ENCODE results near the gene CFAP53.
A peak's percentile ranks its signal among the peaks of the same experiment; 100 is the strongest.
"Not testable (repeated sequence)": the region's sequence is repeated elsewhere in the genome, so short reads cannot be mapped to it uniquely, and the experiment has no call there.

The CFAP53 gene

DNA sequence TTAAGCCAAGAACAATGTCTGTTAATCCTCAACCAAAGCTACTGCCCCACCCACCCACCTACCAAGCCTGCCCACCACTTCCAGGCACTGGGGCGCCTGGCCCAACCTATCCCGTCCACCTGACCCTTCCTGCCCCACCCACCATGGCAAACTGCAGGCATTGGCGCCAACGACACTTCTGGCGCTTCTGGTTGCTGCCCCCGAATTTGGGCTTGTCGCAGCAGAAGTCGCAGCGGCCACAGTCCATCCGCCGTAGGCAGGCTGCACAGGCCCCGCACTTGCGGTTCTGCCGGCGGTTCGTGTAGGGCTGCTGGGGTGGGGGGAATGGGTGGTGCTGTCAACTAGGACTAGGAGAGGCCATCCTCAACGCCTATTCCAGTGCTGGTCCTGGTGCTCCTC is 7.7 kb upstream of the CFAP53 start:
- DNase-seq: no peak

DNA sequence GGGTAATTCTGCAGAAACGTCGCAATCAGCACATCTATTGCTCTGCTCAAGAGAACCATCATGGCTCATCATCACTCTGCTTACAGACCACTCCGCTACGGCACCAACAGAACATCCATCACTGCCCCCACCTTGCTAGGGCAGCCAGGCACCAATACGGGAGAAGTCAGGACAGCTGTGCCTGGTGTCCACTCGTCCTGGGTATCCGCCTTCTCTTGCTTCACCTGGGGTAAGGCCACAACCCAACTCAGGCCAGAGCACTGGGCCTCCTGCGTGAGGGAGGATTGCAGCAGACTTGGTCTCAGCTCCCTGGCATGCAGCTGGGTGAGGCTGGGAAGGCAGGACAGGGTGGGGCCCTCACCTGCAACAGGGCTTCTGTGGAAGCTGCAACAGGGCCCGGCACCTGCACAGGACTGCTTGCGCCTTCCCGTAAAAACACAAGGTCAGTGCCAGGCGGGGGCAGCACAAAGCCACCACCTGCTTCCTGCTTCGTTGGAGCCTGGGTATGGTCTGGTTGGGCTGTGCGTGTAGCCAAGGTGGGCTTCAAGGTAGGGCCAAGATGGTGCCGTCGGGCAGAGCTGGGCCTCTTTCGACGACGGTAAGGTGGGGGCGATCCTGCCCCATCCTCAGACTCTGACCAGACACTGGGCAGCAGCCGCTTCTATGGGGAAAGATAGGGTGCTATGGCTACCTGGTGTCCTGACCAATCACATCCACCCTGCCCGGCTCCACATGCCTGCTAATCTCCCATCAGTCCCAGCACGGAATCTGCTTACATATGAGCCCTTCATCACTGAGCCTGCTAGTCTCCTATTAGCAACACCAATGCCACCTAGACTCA is 7.1 kb upstream of the CFAP53 start:
- DNase-seq: no peak

DNA sequence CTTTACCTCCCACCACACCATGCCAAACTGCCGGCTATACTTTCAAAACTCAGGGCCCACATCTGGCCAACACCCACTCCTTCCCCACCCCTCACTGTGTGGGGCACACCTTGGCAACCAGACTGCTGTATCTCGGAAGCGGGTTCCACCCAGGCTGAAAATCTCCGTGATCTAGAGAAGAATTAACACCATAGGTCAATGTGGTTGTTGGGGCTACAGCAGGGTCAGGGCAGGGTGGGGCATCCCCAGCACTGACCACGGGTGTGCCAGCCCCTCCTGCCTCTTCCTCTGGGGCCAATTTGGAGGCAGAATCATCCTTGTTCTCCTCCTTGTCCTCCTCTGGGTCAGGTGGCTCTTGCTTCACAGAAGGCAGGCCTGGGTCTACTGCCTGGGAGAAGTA is 6.3 kb upstream of the CFAP53 start:
- no peak for DNase-seq

DNA sequence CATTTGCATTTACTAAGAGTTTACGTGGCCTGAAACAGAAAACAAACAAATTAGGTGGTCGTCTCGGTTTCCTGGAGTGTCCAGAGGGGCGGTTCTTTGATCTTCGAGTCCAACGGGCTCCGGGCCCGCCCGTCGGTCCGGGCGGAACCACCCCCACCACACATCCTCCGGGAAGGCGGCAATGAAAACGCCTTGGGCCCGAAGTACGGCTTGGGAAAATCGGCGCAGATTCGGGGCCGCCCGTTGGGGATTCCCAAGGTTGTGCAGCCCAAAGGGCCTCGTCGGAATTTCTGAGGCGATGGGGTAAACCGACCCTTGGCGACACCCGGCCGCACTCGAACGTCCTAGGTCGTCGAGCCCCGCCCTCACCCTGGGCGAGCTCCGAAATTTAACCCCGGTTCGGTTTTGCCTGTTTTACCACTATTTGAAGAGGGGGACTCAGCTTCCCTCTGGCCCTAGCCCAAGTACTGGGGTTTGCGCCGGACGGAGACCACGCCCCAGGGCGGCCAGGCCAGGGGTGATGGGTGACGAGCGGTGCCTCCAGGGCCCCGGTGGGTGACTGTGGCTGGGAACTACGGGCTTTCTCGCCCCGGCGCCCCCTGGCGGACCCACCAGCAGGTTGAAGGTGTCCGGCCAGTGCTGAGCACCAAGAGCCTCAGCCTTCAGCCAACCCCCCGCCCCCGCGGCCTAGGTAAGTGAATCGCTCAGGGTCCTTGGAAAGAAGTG is 1.9 kb upstream of the CFAP53 start:
- peak in 39 of 58 donors; percentile 6 to 66 (median 30) for DNase-seq

DNA sequence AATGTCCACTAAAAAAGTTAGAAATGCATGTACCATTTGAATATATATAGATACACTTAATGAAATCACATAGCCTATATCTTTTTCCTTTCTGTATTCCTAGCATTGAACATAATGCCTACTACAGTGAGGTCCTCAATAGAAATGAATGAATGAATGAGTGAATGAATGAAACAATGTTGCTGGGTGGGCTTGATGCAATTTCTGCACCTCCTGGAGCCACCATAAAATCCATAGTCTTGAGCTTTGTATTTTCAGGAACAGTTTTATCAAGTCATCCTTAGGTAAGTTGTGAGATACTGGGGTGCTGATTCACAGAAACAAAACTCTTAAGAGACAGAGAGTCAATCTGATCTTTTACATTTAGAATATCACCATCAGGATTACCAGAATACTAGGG is 3.3 kb downstream of the CFAP53 start:
- no peak for DNase-seq

DNA sequence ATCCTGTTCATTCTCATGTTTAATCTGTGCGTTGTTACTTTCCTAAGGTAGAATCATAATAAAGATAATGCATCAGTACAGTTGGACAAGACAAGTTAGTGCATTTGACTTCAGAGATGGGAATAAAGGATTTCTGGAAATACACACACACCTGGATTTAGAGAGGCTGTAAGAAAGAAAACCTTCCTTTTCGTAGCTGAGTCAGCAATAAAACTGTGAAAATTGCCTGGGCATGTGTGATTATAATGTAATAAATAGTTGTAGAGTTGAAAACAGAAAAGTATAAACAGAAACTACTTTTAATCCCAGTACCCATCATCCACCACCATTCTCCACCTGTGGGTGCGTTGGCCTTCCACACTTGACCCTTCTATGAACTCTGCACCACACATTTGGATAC is 15.4 kb downstream of the CFAP53 start:
- DNase-seq: no peak

DNA sequence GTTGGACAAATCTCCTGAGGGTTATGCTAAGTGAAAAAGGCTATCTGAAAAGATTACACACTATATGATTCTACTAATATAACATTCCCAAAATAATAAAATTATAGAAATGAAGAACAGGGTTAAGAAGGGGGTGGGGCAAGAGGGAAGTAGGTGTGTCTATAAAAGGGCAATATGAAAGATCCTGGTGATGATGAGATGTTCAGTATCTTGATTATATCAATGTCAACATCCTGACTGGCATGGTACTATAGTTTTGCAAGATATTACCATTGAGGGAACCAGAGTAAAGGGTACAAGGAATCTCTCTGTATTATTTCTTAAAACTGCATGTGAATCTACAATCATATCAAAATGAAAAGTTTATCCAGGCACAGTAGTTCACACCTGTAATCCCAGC is 16.7 kb downstream of the CFAP53 start:
- DNase-seq: no peak

DNA sequence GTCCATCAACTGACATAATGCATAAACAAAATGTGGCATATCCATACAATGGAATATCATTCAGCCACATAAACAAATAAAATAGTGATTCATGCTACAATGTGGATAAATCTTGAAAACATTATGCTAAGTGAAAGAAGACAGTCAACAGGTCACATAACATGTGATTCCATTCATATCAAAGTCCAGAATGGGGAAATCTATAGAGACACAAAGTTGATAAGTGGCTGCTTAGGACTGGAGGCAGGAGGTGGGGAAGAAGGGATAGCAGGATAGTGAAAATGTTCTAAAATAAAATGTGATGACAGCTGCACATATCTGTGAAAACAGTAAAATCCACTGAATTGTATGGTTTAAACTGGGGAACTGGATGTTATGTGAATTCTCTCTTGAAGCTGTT is 18.7 kb downstream of the CFAP53 start:
- DNase-seq: no peak

DNA sequence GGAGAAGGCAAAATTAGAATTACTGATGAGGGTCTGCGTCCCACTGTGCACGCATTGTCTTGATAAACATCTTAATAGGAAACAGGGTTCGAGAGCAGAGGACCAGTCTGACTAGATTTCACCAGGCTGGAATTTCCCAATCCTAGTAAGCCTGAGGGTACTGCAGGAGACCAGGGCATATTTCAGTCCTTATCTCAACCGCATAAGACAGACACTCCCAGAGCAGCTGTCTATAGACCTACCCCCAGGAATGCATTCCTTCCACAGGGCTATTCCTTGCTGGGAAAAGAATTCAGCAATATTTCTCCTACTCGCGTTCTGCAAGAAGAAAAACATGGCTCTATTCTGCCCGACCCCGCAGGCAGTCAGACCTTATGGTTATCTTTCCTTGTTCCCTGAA is 24.5 kb downstream of the CFAP53 start:
- DNase-seq: not testable (repeated sequence)

DNA sequence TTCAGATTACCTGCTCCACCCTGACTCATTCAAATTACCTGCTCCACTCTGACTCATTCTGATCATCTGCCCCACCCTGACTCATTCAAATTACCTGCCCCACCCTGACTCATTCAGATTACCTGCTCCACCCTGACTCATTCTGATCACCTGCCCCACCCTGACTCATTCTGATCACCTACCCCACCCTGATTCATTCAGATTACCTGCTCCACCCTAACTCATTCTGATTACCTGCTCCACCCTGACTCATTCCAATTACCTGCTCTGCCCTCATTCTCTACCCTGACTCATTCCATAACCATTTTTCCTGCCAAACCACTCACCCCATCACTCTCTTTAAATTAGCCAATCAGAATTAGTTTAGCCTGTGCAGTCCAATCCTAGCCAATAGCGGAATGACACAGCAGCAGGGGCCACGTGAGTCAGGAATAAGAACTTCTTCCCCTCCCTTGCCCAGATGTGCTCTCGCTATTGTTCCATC is 26.2 kb downstream of the CFAP53 start:
- no peak for DNase-seq

DNA sequence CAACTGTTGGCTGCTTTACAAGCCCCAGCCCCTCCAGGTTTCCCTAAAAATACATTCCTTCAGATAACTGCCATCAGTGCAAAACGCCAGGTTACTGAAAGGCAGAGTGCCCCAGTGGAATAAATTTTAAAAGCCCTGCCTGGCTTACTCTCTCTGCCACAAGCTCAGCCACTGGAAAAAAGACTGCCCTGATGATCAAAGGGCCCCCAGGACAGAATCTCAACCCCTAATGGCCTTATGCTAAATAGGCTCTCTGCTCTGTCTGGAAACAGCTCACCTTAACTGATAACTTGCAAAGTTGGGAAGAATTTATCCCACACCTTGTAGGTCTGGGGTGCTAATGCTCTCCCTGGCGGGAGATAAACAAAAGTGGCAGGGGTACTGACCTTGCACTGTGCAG is 33.9 kb downstream of the CFAP53 start:
- DNase-seq: no peak

DNA sequence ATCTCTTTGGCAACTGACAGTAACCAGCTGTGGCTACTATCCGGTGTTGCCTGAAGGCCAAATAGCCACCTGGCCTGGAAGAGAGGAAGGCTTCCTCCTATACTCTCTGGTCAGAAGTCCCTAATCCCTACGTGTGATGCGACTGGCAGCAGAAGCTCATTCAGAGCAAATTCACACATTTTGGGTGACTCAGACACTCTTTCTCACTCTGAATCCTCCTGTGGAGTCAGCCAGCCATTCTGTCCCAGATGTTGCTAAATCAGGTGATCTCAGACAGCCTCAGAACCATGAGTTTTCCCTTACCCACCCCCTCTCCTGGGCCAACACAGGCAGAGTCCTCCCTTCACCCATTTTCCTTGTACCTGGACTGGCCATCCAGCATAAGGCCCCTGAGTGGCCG is 34.7 kb downstream of the CFAP53 start:
- DNase-seq: no peak

DNA sequence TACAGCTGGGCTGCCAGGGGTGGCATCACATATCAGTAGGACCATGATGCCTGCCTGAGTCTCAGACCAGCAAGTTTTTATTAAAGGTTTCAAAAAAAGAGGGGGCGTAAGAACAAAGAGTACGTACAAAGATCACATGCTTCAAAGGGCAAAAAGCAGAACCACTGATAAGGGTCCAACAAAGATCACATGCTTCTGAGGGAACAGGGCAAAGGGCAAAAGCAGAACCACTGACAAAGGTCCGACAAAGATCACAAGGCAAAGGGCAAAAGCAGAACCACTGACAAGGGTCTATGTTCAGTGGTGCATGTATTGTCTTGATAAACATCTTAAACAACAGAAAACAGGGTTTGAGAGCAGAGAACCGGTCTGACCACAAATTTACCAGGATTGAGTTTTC is 46.0 kb downstream of the CFAP53 start:
- DNase-seq: not testable (repeated sequence)

DNA sequence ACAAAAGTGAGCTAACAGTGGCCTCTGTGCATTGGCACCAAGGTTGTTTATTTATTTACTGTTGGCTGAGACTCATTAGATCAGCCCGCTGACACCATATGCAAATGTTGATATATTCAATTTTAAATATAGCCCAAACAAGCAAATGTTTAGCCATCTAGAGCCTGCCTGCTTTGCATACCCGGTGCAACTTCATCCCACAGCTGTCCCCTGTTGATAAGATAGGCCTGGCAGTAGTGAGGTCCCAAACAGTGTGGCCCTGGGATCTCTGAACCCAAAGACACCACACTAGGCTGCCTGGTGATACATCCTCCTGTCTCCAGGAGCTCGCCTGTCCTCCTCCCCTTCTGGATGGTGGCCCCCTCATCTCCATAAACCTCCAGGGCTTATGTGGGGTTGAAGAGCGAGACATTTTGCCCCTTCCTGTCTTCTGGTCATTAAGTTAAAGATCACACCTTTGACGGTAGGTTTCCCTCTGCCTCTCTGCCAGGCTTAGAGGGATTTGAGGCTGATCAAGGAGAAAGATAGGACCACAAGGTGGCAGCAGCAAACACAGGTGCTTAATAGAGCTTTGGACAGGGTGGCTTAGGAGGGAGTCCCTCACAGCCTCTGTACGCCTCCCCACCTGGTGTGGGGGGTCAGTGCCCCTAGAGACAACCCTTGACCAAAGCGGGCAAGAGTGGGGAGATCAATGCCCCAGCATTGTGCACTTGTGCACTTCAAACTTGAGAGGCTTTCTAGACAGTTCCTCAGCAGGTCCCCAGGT is 47.7 kb downstream of the CFAP53 start:
- DNase-seq: no peak

DNA sequence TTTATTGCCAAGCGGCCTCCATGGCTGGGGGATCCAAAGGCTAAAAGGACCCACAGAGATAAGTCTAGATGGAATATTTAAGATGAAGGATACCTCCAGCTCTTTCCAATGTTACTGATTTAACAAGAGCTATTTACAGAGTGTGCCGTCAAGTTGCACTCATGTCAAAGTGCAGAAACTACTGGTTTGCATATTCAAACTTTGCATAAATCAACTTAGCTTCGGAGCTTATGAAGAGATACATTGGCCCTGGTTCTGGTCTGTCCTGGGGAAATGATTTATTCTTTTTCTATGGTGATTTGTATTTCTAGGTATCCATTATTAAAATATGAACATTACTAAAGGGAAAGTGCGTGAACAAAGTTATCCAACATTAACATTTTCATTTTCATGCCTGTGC is 57.0 kb downstream of the CFAP53 start:
- no peak for DNase-seq

DNA sequence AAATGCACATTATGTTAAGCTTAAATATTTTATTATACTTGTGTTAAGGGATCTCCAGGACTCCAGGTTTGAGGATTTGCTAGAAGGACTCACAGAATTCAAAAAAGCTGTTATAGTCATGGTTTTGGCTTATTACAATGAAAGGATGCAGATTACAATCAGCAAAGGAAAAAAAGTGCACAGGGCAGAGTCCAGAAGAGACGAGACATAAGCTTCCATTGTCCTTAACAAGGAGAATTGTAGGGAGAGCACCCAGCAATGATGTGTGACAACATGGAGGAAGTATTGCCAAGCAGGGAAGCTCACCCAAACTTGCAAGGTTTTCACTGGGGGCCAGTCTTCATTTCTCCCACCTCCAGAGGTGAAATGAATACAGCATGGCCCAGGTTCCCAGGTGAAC is 58.6 kb downstream of the CFAP53 start:
- DNase-seq: no peak

DNA sequence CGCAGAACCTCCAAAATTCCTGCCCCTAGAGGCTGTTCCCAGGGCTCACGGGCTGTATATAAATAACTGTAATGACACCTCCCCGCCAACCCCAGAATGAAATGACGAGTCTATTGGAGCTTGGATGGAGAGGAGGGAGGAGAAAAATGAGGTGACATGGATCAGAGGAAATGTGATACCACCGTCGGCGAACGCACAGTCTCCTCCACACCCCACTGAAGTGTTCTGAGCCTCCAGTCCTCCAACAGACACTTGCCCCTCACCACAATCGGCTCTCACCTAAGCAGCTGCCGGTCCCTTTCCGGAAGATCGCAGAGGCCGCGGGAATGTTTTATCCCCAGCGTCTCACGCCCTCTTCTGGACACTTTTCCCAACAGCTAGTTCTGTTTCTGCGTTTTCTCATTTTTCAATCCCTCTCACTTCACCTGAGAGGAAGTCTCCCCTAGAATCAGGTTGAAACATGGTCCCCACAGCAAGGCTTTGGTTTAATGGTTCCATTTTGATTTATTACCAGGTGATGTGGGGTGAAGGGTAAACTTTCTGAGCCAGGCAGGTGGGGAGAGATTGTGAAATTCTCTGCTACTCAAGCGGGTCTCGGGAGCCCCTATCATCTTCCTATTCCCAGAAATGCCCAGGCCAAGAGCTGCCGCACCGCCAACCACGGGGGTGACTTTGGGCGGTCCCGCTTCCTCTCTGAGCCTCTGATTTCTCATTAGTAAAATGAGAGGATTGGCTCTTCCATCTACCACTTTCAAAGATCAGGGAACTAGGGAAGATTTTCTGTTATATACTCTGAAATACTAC is 62.3 kb downstream of the CFAP53 start:
- DNase-seq: peak in 46 of 58 donors; percentile 4 to 69 (median 18)

DNA sequence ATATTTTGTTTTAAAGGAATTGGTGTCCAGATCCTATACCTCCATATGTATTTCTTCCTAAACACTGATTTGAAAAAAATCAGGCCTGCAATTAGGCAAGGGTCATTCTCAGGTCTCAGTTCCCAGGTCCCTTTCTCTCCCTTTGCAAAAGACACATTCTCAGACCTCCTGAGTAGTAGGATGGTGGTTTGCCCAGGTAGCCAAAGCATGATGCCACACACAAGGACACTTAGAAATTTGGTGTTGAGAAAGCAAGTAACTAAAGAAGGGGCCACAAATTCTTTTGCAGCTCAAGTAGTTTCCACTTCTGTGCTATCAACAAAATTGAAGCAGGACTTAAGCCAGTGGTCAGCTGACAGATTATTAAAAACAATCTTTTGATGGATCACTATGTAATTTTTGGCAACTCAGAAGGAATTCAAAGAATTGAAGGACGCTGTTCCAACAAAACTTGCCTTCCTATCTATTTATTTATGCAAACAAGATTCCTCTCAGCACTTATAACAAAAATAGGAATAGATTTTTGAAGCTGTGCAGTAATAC is 64.7 kb downstream of the CFAP53 start:
- no peak for DNase-seq

DNA sequence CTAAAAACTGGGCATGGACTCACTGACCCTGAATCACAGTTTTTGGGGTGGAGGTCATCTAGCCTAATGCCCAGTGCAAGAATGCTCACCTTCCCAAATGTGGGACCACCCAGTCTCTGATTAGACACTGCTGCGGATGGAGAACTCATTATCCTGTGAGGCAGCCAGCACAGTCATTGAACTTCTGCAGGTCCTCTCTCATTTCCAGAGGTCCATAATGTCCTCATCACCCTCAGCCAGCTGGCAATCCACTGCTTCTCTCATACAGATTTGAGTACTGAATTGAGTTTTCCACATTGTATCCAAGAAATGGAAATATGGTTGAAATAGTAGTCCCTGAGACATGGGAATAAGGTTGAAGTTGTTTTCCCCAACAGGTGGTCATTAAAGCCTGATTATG is 66.4 kb downstream of the CFAP53 start:
- DNase-seq: no peak

DNA sequence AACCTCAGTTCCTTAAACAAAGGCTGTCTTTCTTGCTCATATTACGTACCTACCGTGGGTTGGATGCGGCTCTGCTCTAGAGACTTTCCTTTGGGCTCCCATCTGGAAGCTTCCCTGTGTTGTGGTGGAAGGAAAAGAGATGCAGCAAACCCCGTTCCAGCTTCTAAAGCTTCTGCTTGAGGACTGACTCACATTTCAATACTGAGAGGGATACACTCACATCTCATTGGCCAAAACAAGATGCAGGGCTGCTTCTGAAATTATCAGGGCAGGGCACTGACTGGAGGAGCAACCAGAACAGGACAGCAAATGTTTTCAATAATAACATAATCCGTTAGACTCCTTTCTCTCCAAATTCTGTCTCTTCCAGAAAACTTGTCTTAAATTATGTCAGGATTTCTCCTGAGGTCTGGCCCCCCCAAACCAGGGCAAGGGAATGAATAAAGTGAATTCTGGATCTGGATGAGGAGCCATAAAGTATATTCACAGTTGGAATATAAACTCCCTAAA is 66.9 kb downstream of the CFAP53 start:
- DNase-seq: no peak

DNA sequence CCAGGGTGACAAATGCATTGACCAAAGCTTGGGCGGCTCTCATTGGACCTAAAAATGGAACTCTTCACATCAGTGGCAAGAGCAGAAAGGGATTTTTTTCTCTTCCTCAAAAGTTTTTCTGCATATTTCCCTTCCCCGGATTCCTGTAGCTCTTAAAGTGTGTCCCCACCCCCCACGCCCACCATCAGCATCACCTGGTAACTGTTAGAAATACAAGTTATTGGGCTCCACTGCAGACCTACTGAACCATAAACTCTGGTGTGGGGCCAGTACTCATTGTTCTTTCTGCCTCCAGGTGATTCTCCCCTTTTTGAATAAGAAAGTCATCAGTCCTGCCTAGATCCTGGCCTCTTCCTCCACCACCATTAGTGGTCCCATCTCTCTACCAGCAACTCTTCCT is 70.0 kb downstream of the CFAP53 start:
- no peak for DNase-seq

All from anterior cingulate cortex (tissue), 58 donors.